ENCODE measurements around the gene WDR75. TPM values are rescaled to one million over a fixed set of nuclear protein-coding genes. Genes with fewer than 3 reads are reported as not detected.

Gene WDR75
- total RNA-seq, 1 experiment from 2014 or later, result 70.2 TPM

DNA sequence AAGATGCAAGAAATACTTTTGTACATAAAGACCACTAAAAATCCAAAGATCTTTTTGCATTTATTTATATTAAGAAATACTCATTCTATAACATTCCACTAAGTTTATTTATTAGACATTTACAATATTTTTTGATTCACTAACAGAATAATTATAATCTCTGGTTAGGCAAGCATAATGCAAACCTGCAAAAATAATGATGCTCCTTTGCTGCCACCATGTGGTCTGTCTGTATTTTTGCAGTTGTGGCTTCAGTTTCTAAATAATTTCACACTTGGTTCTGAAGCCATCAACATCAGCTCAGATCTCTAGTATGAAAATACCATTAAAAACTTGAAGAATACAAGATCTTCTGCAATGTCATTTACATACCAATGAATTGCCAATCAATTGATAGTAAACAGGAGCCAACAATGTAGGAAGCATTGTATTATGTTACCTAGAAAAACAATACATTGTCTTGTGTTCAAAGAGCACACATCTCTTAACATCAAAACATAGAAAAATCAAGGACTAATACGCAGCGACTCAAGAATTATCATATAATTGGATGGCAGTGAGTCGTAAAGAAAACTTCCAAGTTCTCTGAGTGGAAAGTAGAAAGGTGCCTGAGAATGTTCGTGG, 28.8 kb upstream of the WDR75 start:
- TF ChIP-seq, protein P1, sequence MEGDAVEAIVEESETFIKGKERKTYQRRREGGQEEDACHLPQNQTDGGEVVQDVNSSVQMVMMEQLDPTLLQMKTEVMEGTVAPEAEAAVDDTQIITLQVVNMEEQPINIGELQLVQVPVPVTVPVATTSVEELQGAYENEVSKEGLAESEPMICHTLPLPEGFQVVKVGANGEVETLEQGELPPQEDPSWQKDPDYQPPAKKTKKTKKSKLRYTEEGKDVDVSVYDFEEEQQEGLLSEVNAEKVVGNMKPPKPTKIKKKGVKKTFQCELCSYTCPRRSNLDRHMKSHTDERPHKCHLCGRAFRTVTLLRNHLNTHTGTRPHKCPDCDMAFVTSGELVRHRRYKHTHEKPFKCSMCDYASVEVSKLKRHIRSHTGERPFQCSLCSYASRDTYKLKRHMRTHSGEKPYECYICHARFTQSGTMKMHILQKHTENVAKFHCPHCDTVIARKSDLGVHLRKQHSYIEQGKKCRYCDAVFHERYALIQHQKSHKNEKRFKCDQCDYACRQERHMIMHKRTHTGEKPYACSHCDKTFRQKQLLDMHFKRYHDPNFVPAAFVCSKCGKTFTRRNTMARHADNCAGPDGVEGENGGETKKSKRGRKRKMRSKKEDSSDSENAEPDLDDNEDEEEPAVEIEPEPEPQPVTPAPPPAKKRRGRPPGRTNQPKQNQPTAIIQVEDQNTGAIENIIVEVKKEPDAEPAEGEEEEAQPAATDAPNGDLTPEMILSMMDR (IDR thresholded peaks at IDR 0.05 in 2 of 3, conservative IDR thresholded peaks at IDR 0.05 in 1 of 3; ENCODE audit: borderline replicate concordance in 1 of 3, insufficient read depth in 1 of 3, low read depth in 2 of 3, low read length in 2 of 3), result peak; percentile 48 to 80 (median 77); a peak in 5 of 6 replicates
- TF ChIP-seq SRF (IDR thresholded peaks at IDR 0.05; ENCODE audit: low read depth), result no peak
- no peak for TF ChIP-seq SP1 (IDR thresholded peaks at IDR 0.05; ENCODE audit: low read depth)
- 0 out of 2 replicates have a peak, but pooled peaks have one; percentile 23 for TF ChIP-seq CEBPB (IDR thresholded peaks at IDR 0.05; ENCODE audit: low read depth)
- peak; percentile 84 for TF ChIP-seq RAD21 (IDR thresholded peaks at IDR 0.05; ENCODE audit: low read depth)
- H3K9ac ChIP-seq (ENCODE audit: low read length), result no peak overlapping the region
- H3K27me3 ChIP-seq (ENCODE audit: insufficient read depth, low read length), result no peaks in the 10 kb centered on the region
- no peaks in the 10 kb centered on the region for H3K4me1 ChIP-seq (ENCODE audit: control insufficient read depth in 1 of 2, insufficient read depth in 2 of 2, low read length in 2 of 2)
- peak; percentile 69 for ATAC-seq
- H4K20me1 ChIP-seq (ENCODE audit: insufficient read depth), result no peaks in the 10 kb centered on the region
- H3K79me2 ChIP-seq (ENCODE audit: insufficient read depth, low read length), result no peaks in the 10 kb centered on the region
- no peaks in the 10 kb centered on the region for H3K9me3 ChIP-seq (ENCODE audit: control insufficient read depth in 1 of 2, insufficient read depth in 1 of 2, low read depth in 1 of 2, low read length in 2 of 2)
- DNase-seq (ENCODE audit: low read depth, low spot score), result peak; percentile 24
- no peaks in the 10 kb centered on the region for H3K36me3 ChIP-seq (ENCODE audit: control insufficient read depth in 1 of 2, insufficient read depth in 2 of 2, low read length in 2 of 2)
- H3K4me2 ChIP-seq (ENCODE audit: low read length), result no peak overlapping the region
- intact Hi-C loops (cut with micrococcal nuclease), result loop anchor here (1.0 to 10.0 kb wide), 8 partner anchors 269 to 1908 kb away; no protein-coding TSS in a partner anchor
- no peak overlapping the region for H3K4me3 ChIP-seq (replicated peaks in 1 of 2; ENCODE audit: low read depth in 1 of 2, low read length in 2 of 2)
- no TSS peak for BruUV-seq (replicated peaks)
- POLR2A ChIA-PET, result no interaction called here
- no peak overlapping the region for H3K27ac ChIP-seq (ENCODE audit: low read depth, low read length)
- RAD21 ChIA-PET (ENCODE audit: low non-redundant PET in 1 of 2, low total read pairs in 2 of 2, uncharacterized antibody in 2 of 2, unreplicated experiment in 2 of 2), result interaction anchor here in 1 of 2 experiments (0.9 to 1.2 kb wide), 2 partner anchors 9 to 295 kb away, joined by 3 to 5 read pairs; no protein-coding TSS in a partner anchor
- H2AFZ ChIP-seq (ENCODE audit: low read depth, low read length, poor library complexity, severe bottlenecking), result no peak overlapping the region
- no peaks in the 10 kb centered on the region for H3K9me2 ChIP-seq (ENCODE audit: insufficient read depth)
- CTCF ChIA-PET, result interaction anchor here (0.6 to 2.9 kb wide), 15 partner anchors 9 to 889 kb away, joined by 3 to 9 read pairs (median 3); no protein-coding TSS in a partner anchor

DNA sequence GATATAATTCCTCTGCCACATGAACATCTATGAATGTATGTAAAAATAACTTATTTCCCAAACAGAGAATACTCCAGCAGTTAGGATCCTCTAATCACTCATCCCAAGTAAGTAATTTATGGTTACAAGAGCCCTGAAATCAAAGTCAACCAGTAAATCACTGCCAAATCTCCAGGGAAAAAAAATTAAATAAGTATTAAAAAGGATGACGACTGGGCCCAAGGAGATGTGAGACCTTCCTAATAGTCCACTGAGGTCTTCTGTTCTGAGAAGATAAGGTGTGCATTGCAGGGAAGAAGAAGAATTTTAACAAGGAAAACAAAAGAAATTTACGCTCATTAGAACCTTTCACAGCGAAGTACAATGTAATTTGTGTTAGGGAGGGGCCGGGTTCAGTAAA, 28.0 kb upstream of the WDR75 start:
- H3K4me1 ChIP-seq (ENCODE audit: control insufficient read depth in 1 of 2, insufficient read depth in 2 of 2, low read length in 2 of 2), result no peaks in the 10 kb centered on the region
- RAD21 ChIA-PET (ENCODE audit: low non-redundant PET in 1 of 2, low total read pairs in 2 of 2, uncharacterized antibody in 2 of 2, unreplicated experiment in 2 of 2), result interaction anchor here in 1 of 2 experiments (0.9 to 1.2 kb wide), 2 partner anchors 10 to 296 kb away, joined by 3 to 5 read pairs; no protein-coding TSS in a partner anchor
- H3K4me3 ChIP-seq (replicated peaks in 1 of 2; ENCODE audit: low read depth in 1 of 2, low read length in 2 of 2), result no peak overlapping the region
- no TSS peak for BruUV-seq (replicated peaks)
- TF ChIP-seq, protein P2, sequence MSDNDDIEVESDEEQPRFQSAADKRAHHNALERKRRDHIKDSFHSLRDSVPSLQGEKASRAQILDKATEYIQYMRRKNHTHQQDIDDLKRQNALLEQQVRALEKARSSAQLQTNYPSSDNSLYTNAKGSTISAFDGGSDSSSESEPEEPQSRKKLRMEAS (IDR thresholded peaks at IDR 0.05), result no peak
- TF ChIP-seq, protein P1 (IDR thresholded peaks at IDR 0.05 in 2 of 3, conservative IDR thresholded peaks at IDR 0.05 in 1 of 3; ENCODE audit: borderline replicate concordance in 1 of 3, insufficient read depth in 1 of 3, low read depth in 2 of 3, low read length in 2 of 3), result no peak
- TF ChIP-seq RAD21 (IDR thresholded peaks at IDR 0.05; ENCODE audit: low read depth), result no peak
- TF ChIP-seq TCF7L2 (IDR thresholded peaks at IDR 0.05; ENCODE audit: borderline replicate concordance, extremely low read depth, insufficient read depth, insufficient read length), result no peak
- no peak for TF ChIP-seq EZH2phosphoT487 (IDR thresholded peaks at IDR 0.05; ENCODE audit: borderline replicate concordance)
- no peak for TF ChIP-seq JUND (IDR thresholded peaks at IDR 0.05)
- DNase-seq (ENCODE audit: low read depth, low spot score) (no peak), ATAC-seq (no peak)
- intact Hi-C loops (cut with micrococcal nuclease), result loop anchor here (2.0 to 10.0 kb wide), 5 partner anchors 428 to 1908 kb away; no protein-coding TSS in a partner anchor
- no peak overlapping the region for H2AFZ ChIP-seq (ENCODE audit: low read depth, low read length, poor library complexity, severe bottlenecking)
- POLR2A ChIA-PET, result no interaction called here
- H3K9me2 ChIP-seq (ENCODE audit: insufficient read depth), result no peaks in the 10 kb centered on the region
- CTCF ChIA-PET, result interaction anchor here (1.2 to 2.9 kb wide), 5 partner anchors 18 to 319 kb away, joined by 3 to 9 read pairs (median 3); no protein-coding TSS in a partner anchor
- H3K9ac ChIP-seq (ENCODE audit: low read length), result no peak overlapping the region
- no peak overlapping the region for H3K27ac ChIP-seq (ENCODE audit: low read depth, low read length)
- H3K9me3 ChIP-seq (ENCODE audit: control insufficient read depth in 1 of 2, insufficient read depth in 1 of 2, low read depth in 1 of 2, low read length in 2 of 2), result no peaks in the 10 kb centered on the region
- H3K27me3 ChIP-seq (ENCODE audit: insufficient read depth, low read length), result no peaks in the 10 kb centered on the region
- H4K20me1 ChIP-seq (ENCODE audit: insufficient read depth), result no peaks in the 10 kb centered on the region
- no peaks in the 10 kb centered on the region for H3K36me3 ChIP-seq (ENCODE audit: control insufficient read depth in 1 of 2, insufficient read depth in 2 of 2, low read length in 2 of 2)
- no peaks in the 10 kb centered on the region for H3K79me2 ChIP-seq (ENCODE audit: insufficient read depth, low read length)
- no peak overlapping the region for H3K4me2 ChIP-seq (ENCODE audit: low read length)
